NCI-H2196 (cell line): ENCODE measurements around the gene SNX11.

Experiments
- DNase-seq: peaks from one replicate; lab custom pipeline; 2025; ENCODE audit not compliant: unreplicated experiment; lab: John Stamatoyannopoulos, UW

SNX11 gene

GRCh38 chr17:48095611-48096010 is 12.0 kb upstream of the SNX11 start:
- no peak for DNase-seq

DNA sequence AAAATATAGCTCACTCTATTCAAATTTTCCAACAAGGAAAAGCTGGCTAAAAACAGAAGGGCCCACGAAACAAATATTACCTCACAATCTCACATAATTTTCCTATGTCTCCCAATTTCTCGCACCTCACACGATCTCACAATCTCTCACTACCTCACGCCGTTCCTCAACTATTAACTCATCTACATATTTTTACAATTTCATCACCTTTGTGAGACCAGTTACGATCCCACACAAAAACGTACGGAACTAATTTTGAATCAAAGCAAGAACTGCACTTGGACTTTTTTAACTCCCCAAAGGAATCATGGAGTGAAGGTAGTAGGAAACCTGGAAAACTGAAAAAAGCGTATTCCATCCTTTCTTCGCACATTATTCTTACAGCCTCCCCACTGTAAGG is 7.4 kb upstream of the SNX11 start:
- DNase-seq: no peak

DNA sequence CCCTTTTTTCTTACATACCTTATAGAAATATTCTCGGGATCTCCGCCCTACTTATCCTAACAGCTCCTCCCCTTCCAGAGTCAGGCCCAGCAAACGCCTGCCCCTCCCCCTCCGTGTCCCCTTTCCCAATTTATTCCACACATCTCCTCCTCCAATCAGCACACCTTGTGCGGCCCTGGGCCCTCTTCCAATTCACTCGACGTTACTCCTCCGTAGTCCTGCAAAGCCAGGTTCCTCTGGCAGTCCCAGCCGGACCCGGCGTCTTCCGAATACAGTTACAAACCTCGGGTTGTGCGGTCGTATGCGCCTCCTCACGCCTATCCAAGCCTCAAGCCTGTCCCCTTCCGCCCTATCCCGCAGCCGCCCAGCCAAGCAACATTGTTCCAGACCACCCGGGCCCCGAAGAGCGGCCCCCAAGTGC is 7.0 kb upstream of the SNX11 start:
- peak; percentile 61 for DNase-seq

- DNase-seq: peak; percentile 98
Observed at GRCh38 chr17:48101012-48101720, 6.4 kb upstream of the SNX11 start, which contains the start of gene CBX1. CBX1 (minus strand) TSS chr17:48101478; CDS start chr17:48077004, 24,474 bp downstream.

GRCh38 chr17:48102043-48102750 is 5.4 kb upstream of the SNX11 start:
- no peak for DNase-seq

DNA sequence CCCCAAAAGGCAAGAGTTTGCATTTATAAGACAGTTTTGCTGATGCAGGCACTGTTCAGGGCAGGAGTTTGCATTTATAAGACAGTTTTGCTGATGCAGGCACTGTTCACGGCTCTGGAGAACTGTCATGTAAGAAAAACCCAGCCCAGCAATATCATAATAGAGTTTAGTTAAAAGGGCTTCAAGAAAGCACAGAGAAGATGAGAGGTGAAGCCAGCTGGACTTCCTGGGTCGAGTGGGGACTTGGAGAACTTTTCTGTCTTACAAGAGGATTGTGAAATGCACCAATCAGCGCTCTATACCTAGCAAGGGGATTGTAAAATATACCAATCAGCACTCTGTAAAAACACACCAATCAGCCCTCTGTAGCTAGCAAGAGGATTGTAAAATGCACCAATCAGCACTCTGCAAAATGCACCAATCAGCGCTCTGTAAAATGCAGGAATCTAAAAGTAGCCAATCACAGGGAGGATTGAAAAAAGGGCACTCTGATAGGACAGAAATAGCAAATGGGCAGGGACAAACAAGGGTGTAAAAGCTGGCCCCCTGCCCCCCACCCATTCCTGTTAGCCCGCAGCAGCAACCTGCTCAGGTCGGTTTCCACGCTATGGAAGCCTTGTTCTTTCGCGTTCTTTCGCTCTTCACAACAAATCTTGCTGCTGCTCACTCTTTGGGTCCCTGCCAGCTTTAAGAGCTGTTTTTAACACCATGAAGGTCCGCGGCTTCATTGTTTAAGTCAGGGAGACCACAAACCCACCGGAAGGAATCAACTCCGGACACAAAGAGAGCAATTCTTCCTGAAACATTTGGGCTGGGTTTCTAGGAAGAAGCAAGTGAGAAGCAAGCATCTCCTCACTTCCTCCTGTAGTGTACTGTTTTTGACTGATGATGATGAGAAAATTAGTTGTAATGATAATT is 4.5 kb upstream of the SNX11 start:
- no peak for DNase-seq

DNA sequence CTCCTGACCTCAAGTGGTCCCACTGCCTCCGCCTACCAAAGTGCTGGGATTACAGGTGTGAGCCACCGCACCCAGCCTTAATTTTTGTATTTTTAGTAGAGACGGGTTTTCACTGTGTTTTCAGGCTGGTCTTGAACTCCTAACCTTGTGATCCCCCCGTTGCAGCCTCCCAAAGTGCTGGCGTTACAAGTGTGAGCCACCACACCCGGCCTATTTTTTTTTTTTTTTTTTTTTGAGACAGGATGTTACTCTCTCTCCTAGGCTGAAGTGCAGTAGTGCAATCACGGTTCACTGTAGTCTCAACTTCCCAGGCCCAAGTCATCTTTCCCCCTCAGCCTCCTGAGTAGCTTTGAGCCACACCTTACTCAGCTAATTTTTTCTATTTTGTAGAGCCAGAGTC is 3.1 kb upstream of the SNX11 start:
- no peak for DNase-seq

GRCh38 chr17:48106802-48107136 is 797 bp upstream of the SNX11 start:
- DNase-seq: no peak

DNA sequence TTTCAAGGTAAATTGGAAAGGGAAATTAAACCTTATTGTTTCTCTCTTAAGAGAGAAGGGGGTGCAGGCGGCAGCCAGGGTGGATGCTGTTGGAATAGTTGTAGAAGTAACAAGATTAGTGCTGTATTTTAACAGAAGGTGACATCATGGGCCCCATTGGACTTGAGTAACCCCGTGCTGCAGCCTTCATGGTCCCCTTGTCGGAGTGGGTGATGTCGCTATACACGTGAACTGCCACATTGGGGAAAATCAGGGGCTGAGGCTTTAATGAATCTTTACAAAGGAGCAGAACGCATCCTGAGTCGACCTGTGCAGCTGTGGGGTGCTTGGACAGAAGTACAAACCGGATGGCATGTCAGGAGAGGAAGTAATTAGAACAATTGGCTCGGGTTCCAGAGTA is 3.2 kb downstream of the SNX11 start:
- DNase-seq: no peak

DNA sequence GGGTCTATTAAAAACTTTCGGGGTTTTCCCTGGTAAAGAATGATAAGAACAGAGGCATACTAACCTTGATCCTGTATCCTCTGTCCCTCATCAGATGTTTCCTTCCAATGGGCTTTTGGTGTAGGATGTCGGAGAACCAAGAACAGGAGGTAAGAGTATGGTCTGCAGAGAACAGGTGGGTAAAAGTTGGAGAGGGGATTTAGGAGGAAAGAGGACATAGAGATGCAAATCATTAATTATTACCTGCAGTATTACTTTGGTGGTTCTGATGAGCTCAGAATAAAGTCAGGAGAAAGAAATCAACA is 4.3 kb downstream of the SNX11 start:
- no peak for DNase-seq

DNA sequence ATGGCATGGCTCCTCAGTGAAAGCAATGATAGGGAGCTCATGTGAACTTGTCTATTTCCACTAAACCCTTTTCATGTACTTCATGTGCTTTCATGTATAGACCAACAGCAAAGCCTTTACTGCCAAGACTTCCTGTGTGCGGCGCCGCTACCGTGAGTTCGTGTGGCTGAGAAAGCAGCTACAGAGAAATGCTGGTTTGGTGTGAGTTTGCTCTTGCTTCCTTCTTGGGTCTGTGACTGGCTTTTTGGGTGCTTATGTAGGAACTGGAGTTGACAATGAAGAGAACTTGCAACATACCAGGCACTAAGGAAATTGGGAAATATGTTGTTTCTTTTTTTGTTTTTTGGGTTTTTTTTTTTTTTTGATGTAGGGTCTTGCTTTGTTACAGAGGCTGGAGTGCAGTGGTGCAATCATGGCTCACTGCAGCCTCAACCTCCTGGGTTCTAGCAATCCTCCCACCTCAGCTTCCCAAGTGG is 5.7 kb downstream of the SNX11 start:
- no peak for DNase-seq

DNA sequence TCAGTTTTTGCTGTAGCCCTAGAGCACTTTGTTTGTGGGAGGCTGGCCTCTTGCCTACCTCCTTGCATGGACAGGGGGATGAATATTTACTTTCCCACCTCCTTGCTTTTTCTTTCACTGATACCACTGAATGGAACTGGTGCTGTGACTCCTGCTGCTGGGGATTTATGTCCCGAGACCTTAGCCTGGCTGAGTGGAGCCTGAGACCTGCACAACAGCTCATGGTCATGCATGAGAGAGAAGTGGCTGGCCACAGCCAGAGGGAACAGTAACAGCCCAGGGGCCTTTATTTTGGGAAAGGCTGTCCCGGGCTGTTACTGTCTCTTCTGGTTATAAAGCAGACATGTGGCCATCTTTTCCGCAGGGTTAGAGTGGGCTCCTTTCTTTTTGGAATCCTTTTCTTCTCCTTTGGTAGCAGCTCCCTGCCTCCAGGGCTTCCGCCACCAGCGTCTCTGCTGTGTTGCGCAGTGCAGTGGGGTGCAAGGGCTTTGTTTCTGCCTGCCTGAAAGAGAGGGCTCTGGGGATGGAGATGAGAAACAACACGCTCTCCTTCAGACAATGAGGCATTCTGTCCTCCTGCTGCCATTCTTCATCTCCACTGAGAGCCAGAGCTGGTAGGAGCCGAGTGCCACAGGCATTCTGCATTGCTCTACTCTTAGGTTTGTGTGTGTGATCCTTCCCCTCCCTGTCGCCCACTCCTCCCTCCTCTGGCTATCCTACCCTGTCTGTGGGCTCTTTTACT is 14.5 kb downstream of the SNX11 start:
- DNase-seq: no peak

DNA sequence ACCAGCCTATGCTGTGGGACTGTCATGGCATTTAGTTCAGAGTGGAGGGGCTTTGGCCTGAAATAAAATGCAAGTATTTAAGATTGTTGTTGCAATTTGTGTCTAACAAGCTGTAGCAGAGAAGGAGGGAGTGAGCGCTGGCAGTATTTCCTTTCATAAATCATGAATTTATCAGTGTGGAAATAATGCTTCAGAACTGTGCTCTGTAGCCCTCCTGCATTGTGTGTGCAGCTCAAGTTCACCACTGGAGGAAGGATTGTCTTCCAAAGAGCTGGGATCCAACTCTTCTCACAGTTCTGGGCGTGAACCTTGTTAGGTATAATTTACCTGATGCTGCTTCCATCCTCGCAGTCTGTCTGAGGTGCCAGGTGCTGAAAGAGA is 15.1 kb downstream of the SNX11 start:
- no peak for DNase-seq

- no peak for DNase-seq
Observed at GRCh38 chr17:48123111-48123510, 15.5 kb downstream of the SNX11 start.

DNA sequence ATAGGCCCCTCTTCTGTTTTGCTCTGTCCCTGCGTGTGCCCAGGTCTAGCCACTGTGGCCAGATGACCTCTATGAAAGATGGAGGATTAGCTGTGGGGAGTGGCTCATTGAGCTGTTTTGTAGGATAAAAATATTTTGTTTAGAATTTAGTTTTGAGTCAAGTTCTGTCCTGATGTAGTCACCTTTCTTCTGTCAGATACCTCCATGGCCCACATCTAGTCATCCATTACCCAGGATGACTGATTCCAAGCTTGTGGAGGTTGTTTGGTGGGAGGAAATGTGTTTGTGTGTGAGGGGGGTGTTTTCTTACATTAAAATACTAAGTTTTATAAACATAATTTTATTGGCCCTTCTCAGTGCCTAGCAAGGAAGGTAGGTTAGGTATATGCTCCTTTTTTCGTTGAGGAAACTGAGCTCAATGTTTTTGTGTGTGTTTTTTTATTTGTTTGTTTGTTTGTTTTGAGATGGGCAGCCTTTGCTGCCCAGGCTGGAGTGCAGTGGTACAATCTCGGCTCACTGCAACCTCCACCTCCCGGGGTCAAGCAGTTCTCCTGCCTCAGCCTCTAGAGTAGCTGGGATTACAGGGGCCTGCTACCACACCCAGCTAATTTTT is 16.3 kb downstream of the SNX11 start:
- no peak for DNase-seq

DNA sequence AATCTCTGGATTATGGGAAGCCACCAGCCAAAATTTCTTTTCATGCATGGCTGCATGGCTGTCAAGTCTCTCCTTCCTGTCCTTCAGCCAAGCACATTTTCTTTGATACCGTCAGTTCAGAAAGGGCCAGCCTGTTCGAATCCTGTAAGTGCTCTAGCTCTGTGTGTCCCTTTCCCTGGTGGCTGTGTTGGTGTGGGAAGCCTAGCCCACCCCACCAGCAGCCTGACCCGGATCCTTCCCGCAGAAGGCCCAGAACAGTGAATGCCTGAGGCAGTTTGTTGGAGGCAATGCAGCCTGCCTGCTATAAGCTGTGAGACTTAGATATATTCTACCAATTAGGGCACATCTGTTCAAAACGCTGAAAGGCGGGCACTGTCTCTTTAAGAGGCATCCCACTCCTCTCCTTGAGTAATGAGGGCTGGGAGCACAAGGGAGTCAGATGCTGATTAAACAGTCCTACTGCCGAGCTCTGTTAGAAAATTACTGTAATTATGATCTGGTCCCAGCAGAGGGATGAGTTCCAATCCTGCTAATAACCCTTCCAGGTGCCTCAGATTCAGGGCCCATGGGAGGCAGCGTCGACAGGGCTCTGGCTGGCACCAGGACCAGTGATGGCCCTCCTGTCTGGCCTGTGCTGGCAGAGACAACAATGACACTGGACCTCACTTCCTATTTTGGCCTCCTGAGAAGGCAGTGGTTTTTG is 18.4 kb downstream of the SNX11 start:
- no peak for DNase-seq

GRCh38 chr17:48126532-48126850 is 18.9 kb downstream of the SNX11 start:
- DNase-seq: no peak

DNA sequence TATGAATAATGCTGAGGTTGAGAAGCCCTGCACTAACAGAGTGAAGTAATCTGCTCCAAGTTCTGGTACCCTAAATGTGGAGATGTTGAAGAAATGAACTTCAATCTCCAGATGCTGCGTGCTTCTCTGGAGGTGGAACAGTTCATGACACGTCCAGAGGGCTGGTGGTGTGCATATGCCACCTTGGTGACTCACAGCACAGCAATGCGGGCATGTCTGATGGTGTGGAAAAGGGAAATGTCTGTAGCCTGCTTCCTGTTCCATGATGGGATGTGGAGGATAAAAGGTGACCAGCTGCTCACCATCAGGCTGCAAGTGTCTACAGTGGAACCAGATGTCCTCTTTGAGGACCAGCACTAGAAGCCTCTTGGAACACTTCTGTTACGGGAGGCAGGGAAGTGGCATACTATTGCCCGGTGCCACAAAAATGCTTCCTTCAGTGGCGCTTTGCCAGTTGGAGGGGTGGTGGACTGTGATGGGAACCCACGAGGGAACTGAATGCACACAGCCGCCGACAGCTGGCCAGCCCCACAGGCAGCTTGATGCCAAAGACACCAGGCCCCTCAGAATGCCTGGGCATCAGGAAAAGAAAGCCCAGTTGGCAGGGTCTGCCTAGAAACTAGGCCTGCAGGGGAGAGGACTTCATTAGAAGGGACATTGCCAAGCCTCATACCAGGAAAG is 19.9 kb downstream of the SNX11 start:
- no peak for DNase-seq

DNA sequence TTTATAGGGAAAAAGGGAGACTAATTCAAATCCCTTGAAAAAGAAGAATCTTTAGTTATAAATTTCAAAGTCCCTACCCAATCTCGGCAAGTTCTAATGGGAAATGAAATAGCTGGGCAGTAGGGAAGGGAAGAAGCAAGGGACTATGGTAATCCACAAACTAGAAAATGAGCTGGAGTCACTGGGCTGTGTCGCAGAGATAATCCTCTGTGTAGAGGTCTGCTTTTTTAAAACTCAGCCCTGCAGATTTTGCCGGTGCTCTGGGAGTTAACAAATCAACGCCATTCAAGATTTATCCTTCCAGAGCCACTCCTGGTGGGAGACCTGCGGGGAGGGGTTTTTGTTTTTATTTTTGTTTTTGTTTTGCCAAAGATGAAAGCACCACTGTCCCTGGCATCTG is 20.8 kb downstream of the SNX11 start:
- no peak for DNase-seq

DNA sequence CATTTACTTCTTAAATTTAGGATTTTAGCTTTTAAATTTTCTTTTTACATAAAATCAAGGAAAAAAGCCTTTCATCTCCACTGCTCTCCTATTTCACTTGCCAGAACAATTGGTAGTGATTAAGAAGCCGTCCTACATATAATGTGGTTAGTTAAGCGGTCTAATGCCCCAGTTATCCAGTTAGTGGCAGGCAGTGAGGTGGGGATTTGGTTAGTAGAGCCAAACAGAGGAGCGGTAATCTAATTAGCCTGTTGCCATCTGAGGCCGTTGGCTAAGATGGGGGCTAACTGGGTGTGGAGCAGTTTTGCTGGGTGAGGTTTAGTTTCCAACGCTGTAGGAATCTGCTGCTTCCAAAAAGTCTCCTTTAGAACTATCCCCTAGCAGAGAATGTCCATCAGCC is 22.4 kb downstream of the SNX11 start:
- no peak for DNase-seq
